T1000 (cell line): ENCODE measurements around the gene KCNV2.

Source experiments
- DNase-seq: peaks from one replicate; lab custom pipeline; 2025; ENCODE audit warnings: mixed read lengths; lab: John Stamatoyannopoulos, UW

The KCNV2 gene

DNA sequence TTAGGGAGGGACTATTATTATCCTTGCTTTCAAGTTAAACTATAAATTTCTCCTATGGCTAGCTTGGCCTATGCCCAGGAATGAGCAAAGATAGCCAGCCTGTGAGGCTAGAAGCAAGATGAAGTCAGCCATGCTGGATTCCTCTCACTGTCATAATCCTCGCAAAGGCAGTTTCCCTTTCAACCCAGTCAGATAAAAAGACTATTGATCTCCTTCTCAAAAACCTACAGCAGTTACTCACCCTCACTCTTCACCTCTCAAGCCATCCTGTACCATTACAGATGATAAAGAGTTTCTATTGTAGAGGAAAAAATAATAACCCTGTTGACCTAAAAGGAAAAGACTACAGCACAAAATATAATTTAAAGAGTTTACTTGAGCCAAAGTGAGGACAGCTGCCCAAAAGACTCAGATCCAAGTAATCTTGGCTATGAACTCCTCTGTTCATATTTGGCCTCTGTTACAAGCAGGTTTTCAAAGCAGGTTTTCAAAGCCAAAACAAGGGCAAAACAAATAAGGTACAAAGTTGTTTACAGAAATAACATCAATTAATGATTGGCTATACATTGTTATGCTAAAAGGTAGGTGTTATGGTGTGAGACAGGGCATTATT lies 41.7 kb downstream of the KCNV2 start:
- no peak for DNase-seq

DNA sequence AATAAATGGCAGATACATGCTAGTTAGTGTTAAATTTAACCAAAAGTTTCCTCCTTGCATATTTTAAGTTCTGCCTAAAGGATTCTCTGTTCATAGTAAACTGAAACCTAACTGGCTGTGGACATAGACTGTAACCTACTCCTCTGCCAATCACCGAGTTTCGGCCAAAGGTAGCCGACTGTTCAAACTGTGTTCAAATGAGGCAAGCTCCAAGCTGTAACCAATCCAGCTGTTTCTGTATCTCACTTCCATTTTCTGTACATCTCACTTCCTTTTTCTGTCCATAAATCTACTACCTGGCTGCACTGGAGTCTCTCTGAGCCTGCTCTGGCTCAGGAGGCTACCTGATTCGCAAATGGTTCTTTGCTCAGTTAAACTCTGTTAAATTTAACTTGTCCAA lies 44.1 kb downstream of the KCNV2 start:
- DNase-seq: no peak

DNA sequence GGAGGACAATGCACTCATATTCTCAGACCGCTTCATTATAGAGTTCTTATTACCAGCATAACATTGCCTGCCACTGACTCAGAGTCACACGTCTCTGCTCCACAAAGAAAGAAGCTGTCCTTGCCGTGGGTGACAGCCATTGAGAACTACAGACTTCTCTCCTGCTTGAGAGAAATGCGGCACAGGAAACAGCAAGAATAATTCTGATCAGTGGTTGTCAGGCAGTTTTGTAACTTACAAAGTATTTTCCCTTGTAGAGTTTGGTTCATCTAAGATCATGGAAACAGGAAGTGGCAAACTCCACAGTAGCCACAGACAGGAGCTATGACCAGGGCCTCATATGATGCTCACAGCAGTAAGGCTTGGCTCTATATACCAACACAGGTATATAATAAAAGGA lies 47.0 kb downstream of the KCNV2 start:
- no peak for DNase-seq

DNA sequence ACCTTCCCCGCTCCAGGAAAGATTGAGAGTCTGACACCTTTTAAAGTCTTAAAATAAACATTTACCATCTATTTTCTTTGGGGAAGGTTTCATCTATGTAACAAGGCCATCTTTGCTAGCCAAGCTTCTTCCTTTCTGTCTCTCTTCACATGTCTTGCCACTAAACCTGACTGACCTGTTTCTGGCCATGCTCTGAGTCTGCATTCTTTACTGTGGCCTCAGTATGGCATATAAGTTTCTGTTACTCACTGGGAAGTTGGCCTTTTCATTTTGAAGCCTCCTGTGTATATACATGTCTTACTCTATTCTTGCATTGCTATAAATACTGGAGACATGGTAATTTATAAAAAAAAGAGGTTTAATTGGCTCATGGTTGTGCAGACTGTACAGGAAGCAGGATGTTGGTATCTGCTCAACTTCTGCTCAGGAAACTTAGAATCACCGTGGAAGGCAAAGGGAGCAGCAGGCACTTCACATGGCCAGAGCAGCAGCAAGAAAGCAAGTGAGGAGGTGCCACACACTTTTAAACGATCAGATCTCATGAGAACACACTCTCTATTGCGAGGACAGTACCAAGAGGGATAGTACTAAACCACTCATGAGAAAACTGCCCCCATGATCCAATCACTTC lies 48.1 kb downstream of the KCNV2 start:
- DNase-seq: no peak

DNA sequence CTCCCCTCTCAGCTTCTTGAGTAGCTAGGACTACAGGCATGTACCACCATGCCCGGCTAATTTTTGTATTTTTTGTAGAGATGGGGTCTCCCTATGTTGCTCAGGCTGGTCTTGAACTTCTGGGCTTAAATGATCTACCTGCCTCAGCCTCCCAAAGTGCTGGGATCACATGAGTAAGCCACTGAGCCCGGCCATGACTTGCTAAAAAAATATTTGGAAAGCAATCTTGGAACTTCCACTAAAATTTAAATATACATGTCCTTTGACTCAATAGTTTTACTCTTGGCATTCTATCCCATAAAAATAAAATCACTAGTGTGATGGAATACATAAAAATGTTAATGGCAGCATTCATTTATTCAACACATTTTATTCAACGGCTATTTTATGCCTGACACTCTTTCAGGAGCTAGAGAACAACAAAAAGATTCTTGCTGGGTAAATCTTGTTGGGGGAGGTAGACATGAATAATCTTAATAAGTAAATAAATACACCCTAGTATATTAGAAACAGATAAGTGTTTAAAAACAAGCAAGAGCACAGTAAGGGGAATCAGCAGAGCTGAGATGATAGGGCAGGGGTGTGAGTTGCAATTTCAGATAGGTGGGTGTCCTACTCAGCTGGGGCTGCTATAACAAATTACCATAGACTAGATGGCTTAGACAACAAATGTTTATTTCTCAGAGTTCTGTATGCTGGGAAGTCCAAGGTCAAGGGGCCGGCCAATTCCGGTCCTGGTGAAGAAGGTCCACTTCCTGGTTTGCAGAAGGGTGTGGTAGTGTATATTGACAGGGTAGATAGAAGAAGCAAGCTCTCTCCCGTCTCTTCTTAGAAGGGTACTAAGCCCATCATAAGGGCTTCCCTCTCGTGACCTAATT lies 50.7 kb downstream of the KCNV2 start:
- DNase-seq: no peak

DNA sequence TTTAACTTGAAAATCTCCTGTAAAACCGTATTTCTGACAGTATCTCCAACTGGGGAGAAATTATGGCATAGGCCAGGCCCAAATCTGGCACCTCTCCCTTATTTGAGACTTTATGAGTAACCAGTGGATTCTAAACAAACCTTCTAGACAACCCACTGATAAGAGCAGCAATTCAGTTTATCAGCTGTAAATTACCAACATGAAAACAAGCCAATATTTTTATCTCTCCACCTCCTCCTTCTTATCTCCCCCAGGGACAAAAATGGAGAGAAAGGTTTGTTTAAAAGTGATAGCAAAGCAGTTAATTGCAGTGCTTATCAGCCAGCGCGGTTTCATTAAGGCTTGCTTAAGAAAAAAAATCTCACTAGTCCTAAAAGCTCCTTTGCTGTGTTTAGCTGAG lies 53.8 kb downstream of the KCNV2 start:
- DNase-seq: no peak

DNA sequence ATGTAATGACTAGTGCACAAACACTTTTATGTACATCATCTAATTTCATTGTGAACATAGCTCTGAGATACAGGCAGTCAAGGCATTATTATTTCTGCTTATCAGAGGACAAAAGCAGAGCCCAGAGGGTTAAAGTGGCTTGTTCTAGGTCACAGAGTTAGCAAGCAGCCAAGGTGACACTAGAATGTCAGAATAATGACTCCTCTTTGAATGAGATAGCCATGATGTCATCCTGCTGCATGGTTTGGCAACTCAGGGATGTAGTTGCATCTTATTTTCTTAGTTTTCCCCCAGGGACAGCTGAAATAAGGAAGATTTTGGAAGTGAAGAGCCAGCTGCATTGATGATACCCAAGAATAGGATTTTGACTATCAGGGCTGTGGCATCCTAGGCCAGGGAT lies 54.4 kb downstream of the KCNV2 start:
- no peak for DNase-seq

DNA sequence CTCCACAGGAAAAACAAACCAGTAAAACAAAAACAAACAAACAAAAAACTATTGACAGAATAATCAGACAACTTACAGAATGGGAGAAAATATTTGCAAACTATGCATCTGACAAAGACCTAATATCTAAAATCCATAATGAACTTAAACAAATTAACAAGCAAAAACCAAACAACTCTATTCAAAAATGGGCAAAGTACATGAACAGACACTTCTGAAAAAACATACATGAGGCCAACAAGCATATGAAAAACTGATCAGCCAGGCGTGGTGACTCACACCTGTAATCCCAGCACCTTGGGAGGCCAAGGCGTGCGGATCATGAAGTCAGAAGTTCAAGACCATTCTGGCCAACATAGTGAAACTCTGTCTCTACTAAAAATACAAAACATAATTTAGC lies 60.1 kb downstream of the KCNV2 start:
- DNase-seq: no peak

DNA sequence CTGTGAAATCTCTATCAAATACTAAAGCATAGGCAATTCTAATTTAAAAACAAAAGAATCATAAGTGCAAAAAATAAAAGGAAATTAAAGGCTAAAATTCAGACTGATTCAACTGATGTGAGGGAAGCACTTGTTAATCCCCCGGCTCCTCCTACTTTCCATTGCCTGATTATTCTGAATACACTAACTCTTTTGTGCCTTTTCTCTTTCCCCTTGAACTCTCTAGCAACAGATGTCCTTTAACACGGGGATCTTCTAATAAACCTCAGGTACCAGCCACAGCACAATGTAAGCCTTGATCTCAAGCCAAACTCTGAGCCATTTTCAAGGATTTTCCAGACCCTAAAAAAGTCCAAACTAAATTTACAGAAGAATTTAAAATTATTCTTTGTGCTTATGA lies 61.5 kb downstream of the KCNV2 start:
- no peak for DNase-seq
